Thyroid gland (tissue), 4 donors: Measurements from ENCODE around the gene KDM8.

Experiments used
- POLR2A ChIP-seq, 2 donors: fragments of 450-650 bp; IDR thresholded peaks; one replicate each; pipeline ENCODE4 v1.6.1; 2017; ENCODE audit warnings: antibody characterized with exemption in 2 of 2, mild to moderate bottlenecking in 2 of 2, moderate library complexity in 1 of 2
- TF ChIP-seq, protein P1 (sequence below), 6 experiments: fragments of 200-600 bp in 3 of 6; fragments of 450-650 bp in 3 of 6; sonication (generic) in 3 of 6; IDR thresholded peaks; one replicate each; pipeline ENCODE4 v1.5.1; 2016 to 2019; ENCODE audit warnings: antibody characterized with exemption in 6 of 6, mild to moderate bottlenecking in 2 of 6, inconsistent platforms in 1 of 6, moderate library complexity in 1 of 6

DNA sequence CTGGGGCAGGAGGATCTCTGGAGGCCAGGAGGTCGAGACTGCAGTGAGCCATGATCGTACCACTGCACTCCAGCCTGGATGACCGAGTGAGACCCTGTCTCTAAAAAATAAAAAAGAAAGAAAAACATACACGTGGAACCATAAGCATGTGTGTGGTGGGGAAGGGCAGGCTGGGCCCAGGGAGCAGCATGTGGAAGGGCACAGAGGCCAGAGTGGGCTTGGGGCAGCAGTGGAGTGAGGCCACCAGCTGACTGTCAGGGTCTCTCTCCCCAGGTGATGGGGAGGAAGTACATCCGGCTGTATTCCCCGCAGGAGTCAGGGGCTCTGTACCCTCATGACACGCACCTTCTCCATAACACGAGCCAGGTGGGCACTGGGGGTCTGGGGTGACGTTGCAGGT, 16.8 kb downstream of the KDM8 start:
- TF ChIP-seq, protein P1, sequence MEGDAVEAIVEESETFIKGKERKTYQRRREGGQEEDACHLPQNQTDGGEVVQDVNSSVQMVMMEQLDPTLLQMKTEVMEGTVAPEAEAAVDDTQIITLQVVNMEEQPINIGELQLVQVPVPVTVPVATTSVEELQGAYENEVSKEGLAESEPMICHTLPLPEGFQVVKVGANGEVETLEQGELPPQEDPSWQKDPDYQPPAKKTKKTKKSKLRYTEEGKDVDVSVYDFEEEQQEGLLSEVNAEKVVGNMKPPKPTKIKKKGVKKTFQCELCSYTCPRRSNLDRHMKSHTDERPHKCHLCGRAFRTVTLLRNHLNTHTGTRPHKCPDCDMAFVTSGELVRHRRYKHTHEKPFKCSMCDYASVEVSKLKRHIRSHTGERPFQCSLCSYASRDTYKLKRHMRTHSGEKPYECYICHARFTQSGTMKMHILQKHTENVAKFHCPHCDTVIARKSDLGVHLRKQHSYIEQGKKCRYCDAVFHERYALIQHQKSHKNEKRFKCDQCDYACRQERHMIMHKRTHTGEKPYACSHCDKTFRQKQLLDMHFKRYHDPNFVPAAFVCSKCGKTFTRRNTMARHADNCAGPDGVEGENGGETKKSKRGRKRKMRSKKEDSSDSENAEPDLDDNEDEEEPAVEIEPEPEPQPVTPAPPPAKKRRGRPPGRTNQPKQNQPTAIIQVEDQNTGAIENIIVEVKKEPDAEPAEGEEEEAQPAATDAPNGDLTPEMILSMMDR (IDR thresholded peaks at IDR 0.05): no peak
- TF ChIP-seq POLR2A (IDR thresholded peaks at IDR 0.05): no peak
